H9 (cell line): ENCODE measurements around the gene SPTBN2. TPM values are rescaled to one million over a fixed set of nuclear protein-coding genes. Genes with fewer than 3 reads are reported as not detected.

Source experiments
- DNase-seq: peaks from one replicate; pipeline ENCODE4 v3.0.0-alpha.2; 2017
- H2AFZ ChIP-seq: one replicate; pipeline ENCODE4 v1.6.1; 2013; ENCODE audit warnings: mild to moderate bottlenecking, low read length, control low read depth, moderate library complexity
- H2AK5ac ChIP-seq: 2 replicates; pipeline ENCODE4 v1.6.1; 2013; ENCODE audit warnings: low read length, control low read depth, mixed read lengths; ENCODE audit not compliant: insufficient read length
- H2BK120ac ChIP-seq: one replicate; pipeline ENCODE4 v1.6.1; 2013; ENCODE audit warnings: low read depth, mild to moderate bottlenecking, low read length, control low read depth, inconsistent platforms; ENCODE audit not compliant: poor library complexity, severe bottlenecking
- H2BK12ac ChIP-seq: 2 replicates; pipeline ENCODE4 v1.6.1; 2013; ENCODE audit warnings: low read length, control low read depth, mixed read lengths, low read depth; ENCODE audit not compliant: insufficient read length
- H2BK15ac ChIP-seq: 2 replicates; pipeline ENCODE4 v1.6.1; 2013; ENCODE audit warnings: low read depth, low read length, control low read depth
- H2BK20ac ChIP-seq: one replicate; pipeline ENCODE4 v1.6.1; 2013; ENCODE audit warnings: low read depth, mild to moderate bottlenecking, low read length, control low read depth, inconsistent platforms; ENCODE audit not compliant: poor library complexity, severe bottlenecking
- H2BK5ac ChIP-seq: 2 replicates; pipeline ENCODE4 v1.6.1; 2013; ENCODE audit warnings: low read length, control low read depth, mixed read lengths; ENCODE audit not compliant: insufficient read length
- H3K14ac ChIP-seq: 2 replicates; pipeline ENCODE4 v1.6.1; 2013; ENCODE audit warnings: low read length, control low read depth; ENCODE audit not compliant: insufficient read depth
- H3K18ac ChIP-seq: 2 replicates; pipeline ENCODE4 v1.6.1; 2013; ENCODE audit warnings: low read depth, mild to moderate bottlenecking, mixed read lengths, low read length, control low read depth; ENCODE audit not compliant: insufficient read length
- H3K23ac ChIP-seq: 2 replicates; pipeline ENCODE4 v1.6.1; 2013; ENCODE audit warnings: low read length, control low read depth, mixed read lengths, low read depth; ENCODE audit not compliant: insufficient read length
- H3K23me2 ChIP-seq: 2 replicates; pipeline ENCODE4 v1.6.1; 2013; ENCODE audit warnings: low read depth, mild to moderate bottlenecking, mixed read lengths, low read length, control low read depth; ENCODE audit not compliant: insufficient read length, poor library complexity, severe bottlenecking
- H3K27ac ChIP-seq: 2 replicates; pipeline ENCODE4 v1.5.1; 2013; ENCODE audit warnings: low read length, control low read depth, mixed read lengths, low read depth; ENCODE audit not compliant: insufficient read length
- H3K27me3 ChIP-seq: 2 replicates; pipeline ENCODE4 v1.6.1; 2013; ENCODE audit warnings: low read length, control low read depth, inconsistent platforms; ENCODE audit not compliant: insufficient read depth
- H3K4ac ChIP-seq: 2 replicates; pipeline ENCODE4 v1.6.1; 2013; ENCODE audit warnings: low read depth, mild to moderate bottlenecking, control low read depth, inconsistent platforms, low read length, moderate library complexity
- H3K4me1 ChIP-seq: 2 replicates; pipeline ENCODE4 v1.6.1; 2013; ENCODE audit warnings: low read length, control low read depth, inconsistent platforms; ENCODE audit not compliant: insufficient read depth
- H3K4me2 ChIP-seq: 2 replicates; pipeline ENCODE4 v1.6.1; 2013; ENCODE audit warnings: low read length, control low read depth, mixed read lengths; ENCODE audit not compliant: insufficient read length, insufficient read depth
- H3K56ac ChIP-seq: 2 replicates; pipeline ENCODE4 v1.6.1; 2013; ENCODE audit warnings: low read depth, mild to moderate bottlenecking, mixed read lengths, low read length, control low read depth; ENCODE audit not compliant: insufficient read length
- H3K79me1 ChIP-seq: 2 replicates; pipeline ENCODE4 v1.6.1; 2013; ENCODE audit warnings: low read depth, mild to moderate bottlenecking, moderate library complexity, low read length, control low read depth, inconsistent platforms; ENCODE audit not compliant: insufficient read depth, poor library complexity, severe bottlenecking
- H3K79me2 ChIP-seq: 2 replicates; pipeline ENCODE4 v1.6.1; 2013; ENCODE audit warnings: low read length, control low read depth, inconsistent platforms; ENCODE audit not compliant: insufficient read depth
- H3K9ac ChIP-seq: 2 replicates; pipeline ENCODE4 v1.6.1; 2013; ENCODE audit warnings: low read length, control low read depth, mixed read lengths; ENCODE audit not compliant: insufficient read length; ENCODE audit errors: extremely low read depth
- H3K9me3 ChIP-seq: one replicate; pipeline ENCODE4 v1.6.1; 2013; ENCODE audit warnings: low read depth, low read length, inconsistent platforms; ENCODE audit not compliant: control insufficient read depth
- H3T11ph ChIP-seq: one replicate; pipeline ENCODE4 v1.6.1; 2013; ENCODE audit warnings: mild to moderate bottlenecking, low read length, control low read depth, inconsistent platforms
- H4K20me1 ChIP-seq: one replicate; pipeline ENCODE4 v1.6.1; 2013; ENCODE audit not compliant: control insufficient read depth, insufficient read length, insufficient read depth
- H4K5ac ChIP-seq: 2 replicates; pipeline ENCODE4 v1.6.1; 2013; ENCODE audit warnings: low read depth, mild to moderate bottlenecking, mixed read lengths, low read length, control low read depth; ENCODE audit not compliant: insufficient read length
- H4K8ac ChIP-seq: replicated peaks from 2 replicates; pipeline ENCODE4 v1.6.1; 2013; ENCODE audit warnings: low read length, control low read depth, mixed read lengths, low read depth; ENCODE audit not compliant: insufficient read length
- H4K91ac ChIP-seq: 2 replicates; pipeline ENCODE4 v1.6.1; 2013; ENCODE audit warnings: low read depth, mild to moderate bottlenecking, moderate library complexity, mixed read lengths, low read length, control low read depth; ENCODE audit not compliant: insufficient read length
- H3K27ac Mint-ChIP-seq, 3 experiments: 2 replicates in 2 of 3; 3 replicates in 1 of 3; pipeline ENCODE4 v1.8.0; 2020 to 2021; ENCODE audit warnings: mixed read lengths in 3 of 3, mild to moderate bottlenecking in 1 of 3, moderate library complexity in 1 of 3
- H3K27me3 Mint-ChIP-seq: 2 replicates; pipeline ENCODE4 v1.8.0; 2021; ENCODE audit warnings: low read depth, mild to moderate bottlenecking, moderate library complexity, mixed read lengths
- H3K36me3 Mint-ChIP-seq, 3 experiments: 2 replicates in 2 of 3; 3 replicates in 1 of 3; pipeline ENCODE4 v1.8.0; 2020 to 2021; ENCODE audit warnings: low read depth in 3 of 3, mixed read lengths in 3 of 3; ENCODE audit not compliant: insufficient read depth in 1 of 3
- H3K4me1 Mint-ChIP-seq, 2 experiments: 2 replicates each; pipeline ENCODE4 v1.8.0; 2020; ENCODE audit warnings: mixed read lengths in 2 of 2
- H3K4me3 Mint-ChIP-seq, 2 experiments: 2 replicates in 1 of 2; 3 replicates in 1 of 2; pipeline ENCODE4 v1.8.0; 2020 to 2021; ENCODE audit warnings: mild to moderate bottlenecking in 2 of 2, mixed read lengths in 2 of 2, moderate library complexity in 1 of 2
- H3K9me3 Mint-ChIP-seq, 2 experiments: 2 replicates in 1 of 2; 3 replicates in 1 of 2; pipeline ENCODE4 v1.8.0; 2020; ENCODE audit warnings: mild to moderate bottlenecking in 2 of 2, mixed read lengths in 2 of 2, moderate library complexity in 1 of 2
- CTCF ChIP-seq: fragments of 200-600 bp; sonication (generic); conservative IDR thresholded peaks from 3 replicates; pipeline ENCODE4 v1.8.0; 2021; ENCODE audit warnings: antibody characterized with exemption, mild to moderate bottlenecking
- total RNA-seq: library from RNA; stranded (reverse); gene quantifications from 2 replicates; pipeline ENCODE4 v1.2.1, GENCODE V29; 2021

The SPTBN2 gene
- total RNA-seq, 1 experiment from 2014 or later = 80.4 TPM

GRCh38 chr11:66768818-66769217, 39.8 kb upstream of the SPTBN2 start:
- Histone ChIP-seq H2AFZ (no peak overlapping the region), H2BK5ac (no peak overlapping the region), H3K4ac (no peak overlapping the region), H4K5ac (no peak overlapping the region), H3K27ac (no peak overlapping the region), H4K91ac (no peak overlapping the region), H4K20me1 (no peaks in the 10 kb centered on the region), H3T11ph (no peak overlapping the region), H3K4me2 (no peak overlapping the region), H2AK5ac (no peak overlapping the region), H3K23me2 (no peaks in the 10 kb centered on the region), H3K4me1 (no peaks in the 10 kb centered on the region), H2BK20ac (no peak overlapping the region), H3K9me3 (no peaks in the 10 kb centered on the region), H3K18ac (no peak overlapping the region), H3K9ac (no peak overlapping the region), H3K79me1 (no peaks in the 10 kb centered on the region), H4K8ac (no peak overlapping the region), H2BK12ac (no peak overlapping the region), H3K56ac (no peak overlapping the region), H3K23ac (no peak overlapping the region), H3K27me3 (no peaks in the 10 kb centered on the region), H2BK120ac (no peak overlapping the region), H3K79me2 (no peaks in the 10 kb centered on the region), H3K14ac (no peak overlapping the region), H2BK15ac (no peak overlapping the region)
- no peak for TF ChIP-seq CTCF
- H3K36me3 Mint-ChIP-seq = peaks cover under 1 to 21% (median 20%) of the 10 kb centered on the region in 3 experiments
- no peak for DNase-seq
- H3K4me3 Mint-ChIP-seq = no peak overlapping the region
- no peaks in the 10 kb centered on the region for H3K9me3 Mint-ChIP-seq
- no peak overlapping the region for H3K27ac Mint-ChIP-seq
- peaks cover 0 to 2% of the 10 kb centered on the region in 2 experiments; a peak in 1 of 4 replicates for H3K4me1 Mint-ChIP-seq
- H3K27me3 Mint-ChIP-seq = no peaks in the 10 kb centered on the region
